ENCODE measurements around the gene DCPS. TPM values are rescaled to one million over a fixed set of nuclear protein-coding genes. Genes with fewer than 3 reads are reported as not detected.
"Not testable (repeated sequence)": the region's sequence is repeated elsewhere in the genome, so short reads cannot be mapped to it uniquely, and the experiment has no call there.

DCPS gene
- total RNA-seq, 1 experiment from 2014 or later, result 34.8 TPM

GRCh38 chr11:126364735-126365134 lies 60.9 kb downstream of the DCPS start:
- H3K27ac ChIP-seq (ENCODE audit: low read length); BruUV-seq (replicated peaks); CTCF ChIA-PET; in situ Hi-C loops (cut with HindIII; ENCODE audit: low pct_unique_long_range_greater_than_20kb, low sequenced_read_pairs); ATAC-seq; H3K4me3 ChIP-seq (ENCODE audit: low read depth in 2 of 2, low read length in 2 of 2); H3K9me3 ChIP-seq (ENCODE audit: control insufficient read depth, insufficient read depth, low read depth, low read length); H3K36me3 ChIP-seq (ENCODE audit: control insufficient read depth, insufficient read depth, low read length); DNase-seq (ENCODE audit: low read depth, low spot score); H3K27me3 ChIP-seq (ENCODE audit: control insufficient read depth, insufficient read depth, low read length); intact Hi-C loops (cut with micrococcal nuclease; ENCODE audit: unreplicated experiment); POLR2A ChIA-PET: not testable (repeated sequence)
- H3K4me1 ChIP-seq (ENCODE audit: control insufficient read depth, insufficient read depth, low read length), result peaks cover 36% of the 10 kb centered on the region

GRCh38 chr11:126365508-126365907 lies 61.6 kb downstream of the DCPS start:
- in situ Hi-C loops (cut with HindIII; ENCODE audit: low pct_unique_long_range_greater_than_20kb, low sequenced_read_pairs); ATAC-seq; H3K4me3 ChIP-seq (ENCODE audit: low read depth in 2 of 2, low read length in 2 of 2); CTCF ChIA-PET; H3K36me3 ChIP-seq (ENCODE audit: control insufficient read depth, insufficient read depth, low read length); DNase-seq (ENCODE audit: low read depth, low spot score); H3K27me3 ChIP-seq (ENCODE audit: control insufficient read depth, insufficient read depth, low read length); BruUV-seq (replicated peaks); H3K9me3 ChIP-seq (ENCODE audit: control insufficient read depth, insufficient read depth, low read depth, low read length); H3K27ac ChIP-seq (ENCODE audit: low read length); POLR2A ChIA-PET; intact Hi-C loops (cut with micrococcal nuclease; ENCODE audit: unreplicated experiment): not testable (repeated sequence)
- peaks cover 28% of the 10 kb centered on the region for H3K4me1 ChIP-seq (ENCODE audit: control insufficient read depth, insufficient read depth, low read length)

GRCh38 chr11:126366064-126366822 lies 62.4 kb downstream of the DCPS start:
- DNase-seq (ENCODE audit: low read depth, low spot score) (no peak), ATAC-seq (no peak)
- POLR2A ChIA-PET, result no interaction called here
- Histone ChIP-seq H3K4me1 (ENCODE audit: control insufficient read depth, insufficient read depth, low read length) (peaks cover 21% of the 10 kb centered on the region), H3K27ac (ENCODE audit: low read length) (no peak overlapping the region), H3K27me3 (ENCODE audit: control insufficient read depth, insufficient read depth, low read length) (no peaks in the 10 kb centered on the region), H3K36me3 (ENCODE audit: control insufficient read depth, insufficient read depth, low read length) (no peaks in the 10 kb centered on the region), H3K4me3 (ENCODE audit: low read depth in 2 of 2, low read length in 2 of 2) (no peak overlapping the region), H3K9me3 (ENCODE audit: control insufficient read depth, insufficient read depth, low read depth, low read length) (no peaks in the 10 kb centered on the region)
- intact Hi-C loops (cut with micrococcal nuclease; ENCODE audit: unreplicated experiment) (no loop called here), in situ Hi-C loops (cut with HindIII; ENCODE audit: low pct_unique_long_range_greater_than_20kb, low sequenced_read_pairs) (no loop called here)
- BruUV-seq (replicated peaks), result no TSS peak
- TF ChIP-seq POLR2AphosphoS5 (IDR thresholded peaks at IDR 0.05; ENCODE audit: low read depth, low read length) (no peak), SIN3A (IDR thresholded peaks at IDR 0.05; ENCODE audit: borderline replicate concordance, insufficient read depth, low read depth, low read length) (no peak), REST (IDR thresholded peaks at IDR 0.05; ENCODE audit: insufficient read depth in 1 of 2, low read depth in 2 of 2, low read length in 1 of 2) (no peak)
- CTCF ChIA-PET, result no interaction called here

- CTCF ChIA-PET; BruUV-seq (replicated peaks); H3K4me3 ChIP-seq (ENCODE audit: low read depth in 2 of 2, low read length in 2 of 2); DNase-seq (ENCODE audit: low read depth, low spot score); H3K36me3 ChIP-seq (ENCODE audit: control insufficient read depth, insufficient read depth, low read length); H3K27me3 ChIP-seq (ENCODE audit: control insufficient read depth, insufficient read depth, low read length); in situ Hi-C loops (cut with HindIII; ENCODE audit: low pct_unique_long_range_greater_than_20kb, low sequenced_read_pairs); intact Hi-C loops (cut with micrococcal nuclease; ENCODE audit: unreplicated experiment); POLR2A ChIA-PET; H3K9me3 ChIP-seq (ENCODE audit: control insufficient read depth, insufficient read depth, low read depth, low read length); H3K27ac ChIP-seq (ENCODE audit: low read length): not testable (repeated sequence)
- ATAC-seq, result peak; percentile 39
- H3K4me1 ChIP-seq (ENCODE audit: control insufficient read depth, insufficient read depth, low read length), result peaks cover 20% of the 10 kb centered on the region
Measured at GRCh38 chr11:126366823-126367654, 63.2 kb downstream of the DCPS start.

GRCh38 chr11:126367806-126368205 lies 63.9 kb downstream of the DCPS start:
- POLR2A ChIA-PET; H3K4me3 ChIP-seq (ENCODE audit: low read depth in 2 of 2, low read length in 2 of 2); ATAC-seq; H3K27me3 ChIP-seq (ENCODE audit: control insufficient read depth, insufficient read depth, low read length); H3K27ac ChIP-seq (ENCODE audit: low read length); CTCF ChIA-PET; DNase-seq (ENCODE audit: low read depth, low spot score); H3K9me3 ChIP-seq (ENCODE audit: control insufficient read depth, insufficient read depth, low read depth, low read length); intact Hi-C loops (cut with micrococcal nuclease; ENCODE audit: unreplicated experiment); H3K36me3 ChIP-seq (ENCODE audit: control insufficient read depth, insufficient read depth, low read length); BruUV-seq (replicated peaks); in situ Hi-C loops (cut with HindIII; ENCODE audit: low pct_unique_long_range_greater_than_20kb, low sequenced_read_pairs): not testable (repeated sequence)
- peaks cover 20% of the 10 kb centered on the region for H3K4me1 ChIP-seq (ENCODE audit: control insufficient read depth, insufficient read depth, low read length)
